ENCODE data around the gene RXRB.
"Not testable (repeated sequence)": the region's sequence is repeated elsewhere in the genome, so short reads cannot be mapped to it uniquely, and the experiment has no call there.

RXRB gene

GRCh38 chr6:33200219-33201146 lies at the start of gene RXRB, which contains the start of gene SLC39A7:
Gene RXRB, minus strand, starts transcription at chr6:33200665. Its CDS starts 189 bp downstream, at chr6:33200476.
Gene SLC39A7, plus strand, starts transcription at chr6:33200867. Its CDS starts 379 bp downstream, at chr6:33201246.
- peak; percentile 100 for DNase-seq (ENCODE audit: low spot score)

DNA sequence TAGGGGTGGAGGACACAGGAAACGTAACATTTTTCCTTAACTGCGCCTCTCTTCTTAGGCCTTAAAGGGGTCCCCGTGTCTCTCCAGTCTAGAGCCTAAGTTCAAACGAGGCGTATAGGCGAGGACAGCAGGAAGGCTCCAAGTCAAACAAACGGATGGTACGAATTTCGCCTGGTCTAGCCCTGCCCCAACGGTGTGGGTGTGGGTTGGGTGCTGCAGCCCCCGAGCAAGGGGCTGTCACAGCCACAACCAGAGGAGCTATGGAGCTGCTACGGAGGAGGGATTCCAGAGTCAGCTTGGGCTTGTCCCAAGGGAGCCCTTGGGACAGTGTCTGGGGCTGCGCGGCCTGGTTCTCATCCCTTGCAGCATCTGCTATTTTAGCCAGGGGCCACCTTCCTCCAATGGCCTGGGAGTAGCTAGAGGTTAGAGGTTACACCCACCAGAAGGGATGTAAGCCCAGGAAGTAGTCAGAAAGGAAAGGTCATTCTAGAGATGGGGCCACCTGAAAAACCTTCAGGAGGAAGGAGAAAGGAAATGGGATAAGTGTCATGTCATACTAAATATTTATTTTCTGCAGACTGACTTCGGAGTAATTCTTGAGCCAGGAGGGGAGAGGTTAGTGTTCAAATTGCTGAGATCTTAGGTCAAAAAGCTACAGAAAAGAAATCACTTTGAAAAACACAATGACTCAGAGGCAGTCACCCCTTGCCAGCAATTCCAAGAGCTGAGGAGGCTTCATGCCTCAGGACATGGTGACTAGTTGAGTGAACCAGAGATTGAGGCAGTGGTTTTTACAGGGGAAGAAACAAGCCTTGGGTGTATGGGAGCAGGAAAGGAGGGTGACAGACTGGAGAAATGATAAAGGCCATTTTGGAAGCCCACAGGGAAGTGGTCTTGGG lies 49.5 kb upstream of the RXRB start:
- DNase-seq (ENCODE audit: low spot score) = no peak

GRCh38 chr6:33248932-33249731 lies 48.7 kb upstream of the RXRB start:
- DNase-seq (ENCODE audit: low spot score) = peak; percentile 99

GRCh38 chr6:33248643-33248931 lies 48.1 kb upstream of the RXRB start:
- DNase-seq (ENCODE audit: low spot score) = peak; percentile 82

GRCh38 chr6:33247977-33248642 lies 47.6 kb upstream of the RXRB start:
- DNase-seq (ENCODE audit: low spot score) = peak; percentile 94

DNA sequence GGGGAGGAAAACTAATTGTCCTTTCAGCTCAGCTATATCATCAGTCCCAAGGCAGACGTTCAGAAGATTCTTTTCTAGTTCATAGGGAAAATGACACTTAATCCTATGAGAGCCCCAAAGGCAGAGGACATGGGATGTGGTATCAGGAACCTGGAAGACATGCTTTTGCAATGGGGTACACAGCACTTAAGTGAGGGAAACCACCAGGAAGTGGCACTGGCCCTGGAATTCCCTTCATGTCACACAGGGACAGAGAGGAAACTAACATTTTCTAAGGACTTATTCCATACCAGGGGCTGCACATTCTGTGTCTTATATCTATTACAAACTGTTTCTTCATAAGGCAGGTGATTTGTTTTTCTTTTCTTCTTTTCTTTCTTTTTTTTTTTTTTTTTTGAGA lies 43.0 kb upstream of the RXRB start:
- no peak for DNase-seq (ENCODE audit: low spot score)

GRCh38 chr6:33241968-33242367 lies 41.5 kb upstream of the RXRB start:
- DNase-seq (ENCODE audit: low spot score) = no peak

DNA sequence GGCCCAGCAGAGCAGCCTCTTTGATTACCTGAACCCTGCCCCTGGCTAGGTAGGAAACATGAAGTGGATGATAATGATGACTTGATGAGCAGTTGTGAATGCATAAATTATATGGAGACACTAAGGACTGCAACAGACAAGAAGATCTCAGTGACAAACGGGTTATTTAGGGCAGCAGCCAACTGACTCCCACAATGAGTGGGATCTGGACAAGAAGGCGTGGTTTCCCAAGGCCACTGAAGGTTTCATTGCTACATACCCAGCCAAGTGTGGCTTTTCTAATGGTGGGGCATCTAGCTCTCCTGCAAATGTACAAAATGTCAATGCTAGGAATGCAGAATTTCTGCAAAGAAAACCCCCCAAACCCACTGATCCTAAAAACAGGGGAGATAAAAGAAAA lies 37.3 kb upstream of the RXRB start:
- no peak for DNase-seq (ENCODE audit: low spot score)

GRCh38 chr6:33236852-33237251 lies 36.4 kb upstream of the RXRB start:
- DNase-seq (ENCODE audit: low spot score) = no peak

DNA sequence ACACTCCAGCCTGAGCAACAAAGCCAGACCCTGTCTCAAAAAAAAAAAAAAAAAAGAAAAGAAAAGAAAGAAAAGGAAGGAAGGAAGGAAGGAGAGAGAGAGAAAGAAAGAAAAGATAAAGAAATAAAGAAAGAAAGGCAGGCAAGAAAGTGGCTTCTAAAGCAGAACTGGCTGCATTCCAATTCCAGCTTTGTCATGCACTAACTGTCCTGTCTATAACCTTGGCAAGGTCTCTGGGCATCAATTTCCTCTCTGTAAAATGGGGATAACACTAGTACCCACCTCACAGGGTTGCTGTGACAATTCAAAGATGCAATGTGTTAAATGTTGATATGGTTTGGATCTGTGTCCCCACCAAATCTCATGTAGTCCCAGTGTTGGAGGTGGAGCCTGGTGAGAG lies 35.9 kb upstream of the RXRB start:
- no peak for DNase-seq (ENCODE audit: low spot score)

DNA sequence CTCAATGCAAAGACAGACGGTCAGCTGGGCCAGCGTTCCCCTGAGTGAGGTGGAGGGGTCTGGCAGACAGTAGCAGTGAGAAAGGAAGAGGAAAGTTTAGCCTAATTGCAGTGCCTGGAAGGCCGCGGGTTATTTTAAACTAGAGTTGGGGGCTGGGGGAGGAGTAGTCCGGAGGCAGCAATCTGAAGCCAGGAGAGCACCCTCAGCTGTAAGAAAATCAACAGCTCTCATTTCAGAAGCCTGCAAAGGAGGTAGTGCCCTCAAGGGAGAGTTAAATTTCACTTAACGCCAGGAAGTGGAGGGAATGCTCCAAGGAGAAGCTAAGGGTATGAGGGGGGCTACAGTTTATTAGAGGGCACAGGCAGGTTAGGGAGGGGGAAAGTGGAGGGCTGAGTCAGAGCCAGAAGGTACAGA lies 34.8 kb upstream of the RXRB start:
- no peak for DNase-seq (ENCODE audit: low spot score)

GRCh38 chr6:33226503-33227120 lies 26.1 kb upstream of the RXRB start:
- DNase-seq (ENCODE audit: low spot score) = not testable (repeated sequence)

- DNase-seq (ENCODE audit: low spot score) = no peak
Observed at GRCh38 chr6:33217681-33218080, 17.2 kb upstream of the RXRB start.

GRCh38 chr6:33217246-33217645 lies 16.8 kb upstream of the RXRB start:
- DNase-seq (ENCODE audit: low spot score) = no peak

DNA sequence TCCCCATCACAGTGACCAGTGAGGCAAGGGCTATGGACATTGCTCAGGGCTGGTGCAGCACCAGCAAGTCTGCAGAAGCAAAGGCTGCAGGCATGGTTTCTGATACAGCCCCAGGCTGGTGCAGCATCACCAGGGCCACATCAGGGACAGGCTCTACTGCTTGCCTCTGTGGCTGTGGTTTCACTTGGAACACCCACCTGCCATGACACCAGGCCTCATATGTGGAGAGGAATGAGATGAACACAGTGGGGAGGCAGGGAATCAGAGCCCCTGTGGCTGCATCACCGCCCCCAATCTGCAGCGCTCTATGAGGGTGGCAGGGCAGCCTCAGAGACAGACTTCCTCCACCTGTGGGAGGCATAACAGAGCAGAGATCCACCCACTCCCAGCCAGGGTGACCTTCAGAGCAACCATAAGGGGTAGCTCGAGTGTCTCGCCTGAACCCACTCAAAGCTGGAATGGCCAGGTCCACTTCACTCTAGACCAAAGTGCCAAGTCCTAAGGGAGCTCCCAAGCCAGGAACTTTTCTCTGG lies 15.7 kb upstream of the RXRB start:
- no peak for DNase-seq (ENCODE audit: low spot score)

DNA sequence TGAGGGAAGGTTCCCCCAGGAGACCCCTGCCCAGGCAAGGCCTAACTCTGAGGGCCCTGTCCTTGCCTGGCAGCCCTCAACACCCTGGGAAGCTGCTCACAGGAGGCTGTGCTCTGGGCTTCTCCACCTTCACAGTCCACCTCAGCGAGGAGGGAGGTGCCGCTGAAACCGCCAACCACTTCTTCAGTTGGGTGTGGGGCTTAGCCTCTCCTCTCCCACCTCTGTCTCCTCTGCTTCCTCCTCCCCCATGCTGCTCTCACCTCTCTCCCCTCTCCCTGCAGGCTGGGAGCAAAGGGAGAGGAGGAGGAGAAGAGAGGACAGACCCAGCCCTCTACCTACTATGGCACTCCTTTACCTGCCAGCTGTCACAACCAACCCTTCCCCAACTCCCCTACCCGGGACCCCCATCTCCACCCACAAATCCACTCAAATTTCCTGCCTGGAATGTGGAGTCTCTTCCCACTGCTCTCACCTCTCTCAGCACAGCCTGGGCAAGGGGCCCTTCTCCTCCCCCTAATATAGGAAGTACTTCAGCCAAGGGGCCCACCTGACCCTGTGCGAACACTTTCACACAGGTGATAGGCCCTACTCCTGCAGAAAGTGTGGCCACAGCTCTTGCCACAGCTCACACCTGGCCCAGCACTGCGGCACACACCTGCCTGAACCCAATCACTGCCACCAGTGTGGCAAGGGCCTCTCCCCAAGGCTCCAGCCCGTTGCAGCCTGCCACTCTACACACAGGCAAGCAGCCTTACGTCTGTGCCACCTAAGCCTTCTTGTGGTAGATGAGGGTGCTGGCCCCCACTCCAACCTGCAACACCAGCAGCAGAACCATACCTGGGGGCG lies 15.0 kb upstream of the RXRB start:
- no peak for DNase-seq (ENCODE audit: low spot score)

- no peak for DNase-seq (ENCODE audit: low spot score)
Observed at GRCh38 chr6:33213989-33214335, 13.5 kb upstream of the RXRB start.

DNA sequence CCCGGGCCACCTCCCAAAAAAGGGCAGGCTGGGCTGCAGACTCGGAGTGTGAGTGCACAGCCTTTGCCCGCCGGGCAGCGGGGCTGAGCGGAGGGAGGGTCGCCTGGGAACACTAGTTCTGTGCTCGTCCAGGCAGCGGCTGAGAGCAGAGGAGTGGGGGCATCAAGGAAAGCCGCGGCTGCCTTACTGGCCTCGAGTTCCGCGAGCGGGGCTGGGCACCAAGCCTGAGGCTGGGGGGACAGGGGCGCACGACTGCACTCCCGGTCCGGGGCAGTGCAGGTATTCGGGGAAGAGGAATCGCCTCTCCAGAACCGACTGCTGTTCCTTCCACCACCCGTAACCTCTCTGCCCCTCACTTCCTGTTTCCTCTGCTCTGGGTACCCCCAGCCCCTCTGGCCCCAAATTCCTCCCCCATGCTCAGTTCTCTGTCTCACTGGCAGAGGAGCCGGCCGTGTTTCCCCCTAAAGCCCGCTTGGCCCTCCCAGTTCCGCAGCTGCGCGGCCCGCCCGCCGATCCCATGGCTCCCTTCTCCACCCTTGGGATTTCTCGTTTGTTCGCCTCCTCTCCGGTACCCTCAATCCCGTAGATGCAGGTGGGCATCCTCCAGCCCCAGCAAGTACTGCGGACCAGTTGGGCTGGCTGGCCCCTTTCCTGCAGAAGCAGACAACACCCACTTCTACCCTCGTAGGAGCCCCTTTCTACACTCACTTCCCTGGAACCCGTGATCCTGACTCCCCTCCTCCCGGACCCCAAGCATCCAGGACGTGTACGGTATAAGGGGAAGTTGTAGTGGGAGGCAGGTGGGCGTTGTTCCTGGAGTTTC lies 12.9 kb upstream of the RXRB start:
- DNase-seq (ENCODE audit: low spot score) = no peak

DNA sequence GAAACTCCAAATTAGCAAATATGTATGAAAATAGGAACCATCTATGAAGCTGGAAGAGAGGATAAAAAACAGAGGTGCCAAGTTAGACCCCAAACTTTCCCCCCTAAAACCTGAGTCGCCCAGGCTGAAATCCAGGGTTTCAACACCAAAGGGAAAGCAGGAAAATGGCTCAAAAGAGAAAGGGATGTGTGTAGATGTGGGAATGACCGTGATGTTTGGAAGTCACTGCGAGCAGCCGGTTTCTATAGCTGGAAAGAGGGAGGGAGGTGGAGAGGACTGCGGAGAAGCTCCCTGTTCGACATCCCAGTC lies 12.3 kb upstream of the RXRB start:
- DNase-seq (ENCODE audit: low spot score) = no peak
